ENCODE data around the gene KRT6B. TPM values are rescaled to one million over a fixed set of nuclear protein-coding genes. Genes with fewer than 3 reads are reported as not detected.
"Not testable (repeated sequence)": the region's sequence is repeated elsewhere in the genome, so short reads cannot be mapped to it uniquely, and the experiment has no call there.

Gene KRT6B
- total RNA-seq, 1 experiment from 2014 or later: not detected

DNA sequence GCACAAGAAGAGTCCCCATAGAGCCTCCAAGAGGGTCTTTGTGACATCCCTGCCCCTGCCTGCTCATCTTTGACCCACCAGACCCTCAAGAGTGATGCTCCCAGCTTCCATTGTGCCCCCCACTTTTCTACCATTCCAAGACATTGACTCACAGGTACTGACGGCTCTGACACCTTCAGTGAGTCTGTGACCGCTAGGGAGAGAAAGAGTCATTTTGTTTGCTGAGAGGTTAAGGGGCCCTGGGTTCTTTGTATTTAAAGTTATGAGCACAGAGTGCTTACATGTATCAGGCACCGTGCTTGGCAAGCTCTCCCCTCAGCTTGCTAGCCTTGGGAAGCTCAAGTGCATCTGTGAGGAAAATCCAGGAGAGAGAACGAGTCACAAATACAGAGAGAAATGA, 38.7 kb downstream of the KRT6B start:
- DNase-seq (ENCODE audit: low read depth): no peak

DNA sequence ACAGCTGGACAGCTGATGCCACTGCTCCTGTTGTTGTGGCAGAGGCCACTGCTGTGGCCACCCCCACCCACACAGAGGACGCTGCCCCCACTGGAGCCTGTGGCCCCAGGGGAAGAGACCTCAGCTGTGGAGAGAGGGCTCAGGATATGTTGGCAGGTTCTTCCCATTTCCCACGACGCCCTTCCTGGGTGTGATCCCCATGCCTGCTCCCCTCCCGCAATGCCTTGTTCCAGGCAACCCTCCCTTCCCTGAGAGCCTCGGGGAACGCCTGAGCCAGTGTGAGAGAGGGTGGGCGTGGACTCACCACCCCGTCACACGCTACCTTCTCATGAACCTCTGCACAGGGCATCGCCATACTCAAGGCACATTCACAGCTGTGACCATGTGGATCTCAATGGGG, 40.1 kb downstream of the KRT6B start:
- no peak for DNase-seq (ENCODE audit: low read depth)

- DNase-seq (ENCODE audit: low read depth): not testable (repeated sequence)
These were observed 41.2 kb downstream of the KRT6B start for GRCh38 chr12:52410589-52411248.

DNA sequence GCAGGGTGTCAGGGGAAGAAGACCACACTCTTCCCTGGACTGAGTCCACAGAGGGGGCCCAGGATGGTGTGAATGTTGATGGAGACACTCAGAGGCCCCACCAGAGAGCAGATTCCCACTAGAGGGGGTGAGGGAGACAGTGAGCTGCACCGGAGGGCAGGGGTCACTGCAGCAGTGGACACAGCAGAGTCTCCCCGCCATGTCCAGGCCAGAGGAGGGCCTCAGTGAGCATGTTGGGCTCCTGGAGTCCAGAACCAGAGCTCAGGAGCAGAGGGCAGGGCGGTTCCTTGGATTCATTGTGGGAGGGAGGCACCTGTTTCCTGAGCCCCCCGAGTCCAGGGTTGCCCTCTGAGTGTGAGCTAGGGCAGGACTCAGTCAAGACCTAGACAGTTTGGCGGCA, 44.0 kb downstream of the KRT6B start:
- no peak for DNase-seq (ENCODE audit: low read depth)

- no peak for DNase-seq (ENCODE audit: low read depth)
These were observed 46.0 kb downstream of the KRT6B start, which contains the start of gene KRT82 for GRCh38 chr12:52405922-52406385. Gene KRT82, minus strand, starts transcription at chr12:52406335. Its CDS starts 58 bp downstream, at chr12:52406277.

DNA sequence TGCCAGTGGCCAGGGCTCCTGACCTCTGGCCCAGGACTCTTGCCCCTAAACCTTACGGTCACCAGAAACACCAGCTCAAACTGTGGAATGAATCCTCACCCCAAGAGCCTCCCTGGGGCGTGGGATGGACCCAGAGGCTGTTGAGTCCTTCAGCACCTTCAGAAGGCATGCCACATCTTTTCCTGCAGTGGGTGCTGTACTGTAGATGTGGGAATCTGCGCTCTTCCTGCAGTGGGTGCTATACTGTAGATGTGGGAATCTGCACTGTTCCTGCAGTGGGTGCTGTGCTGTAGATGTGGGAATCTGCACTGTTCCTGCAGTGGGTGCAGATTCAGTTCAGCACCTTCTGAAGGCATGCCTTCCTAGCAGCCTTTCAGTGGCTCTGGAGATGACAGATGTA, 47.0 kb downstream of the KRT6B start:
- no peak for DNase-seq (ENCODE audit: low read depth)

- no peak for DNase-seq (ENCODE audit: low read depth)
These were observed 48.4 kb downstream of the KRT6B start for GRCh38 chr12:52403561-52403960.

DNA sequence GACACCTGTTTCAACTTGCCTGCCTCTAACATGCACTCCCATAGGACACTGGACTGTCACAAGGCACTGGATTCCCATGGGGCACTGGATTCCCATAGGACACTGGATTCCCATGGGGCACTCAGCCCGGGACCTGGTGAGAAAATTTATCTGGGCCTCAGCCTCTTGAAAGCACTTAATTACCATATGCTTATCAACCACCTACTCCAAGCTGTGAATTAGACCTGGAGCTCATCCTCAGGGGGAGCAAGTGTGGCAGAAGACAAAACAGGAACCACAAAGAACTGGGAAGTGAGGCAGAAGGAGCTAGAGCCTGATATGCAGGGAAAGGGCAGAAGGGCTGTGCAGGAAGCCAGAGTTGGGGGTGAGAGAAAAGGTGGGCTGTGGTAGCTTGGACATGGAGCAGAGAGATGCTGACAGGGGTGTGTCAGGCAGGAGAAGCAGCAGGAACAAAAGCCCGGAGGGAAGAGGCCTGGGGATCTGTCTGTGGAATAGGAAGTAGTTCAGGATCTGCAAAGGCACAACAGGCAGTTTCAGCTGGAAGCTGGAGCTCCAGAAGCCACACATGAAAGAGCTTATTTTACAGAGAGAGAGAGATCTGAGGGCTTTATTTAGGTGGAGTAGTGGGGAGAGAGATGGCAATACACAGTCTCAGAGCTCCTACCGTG, 48.9 kb downstream of the KRT6B start:
- no peak for DNase-seq (ENCODE audit: low read depth)

DNA sequence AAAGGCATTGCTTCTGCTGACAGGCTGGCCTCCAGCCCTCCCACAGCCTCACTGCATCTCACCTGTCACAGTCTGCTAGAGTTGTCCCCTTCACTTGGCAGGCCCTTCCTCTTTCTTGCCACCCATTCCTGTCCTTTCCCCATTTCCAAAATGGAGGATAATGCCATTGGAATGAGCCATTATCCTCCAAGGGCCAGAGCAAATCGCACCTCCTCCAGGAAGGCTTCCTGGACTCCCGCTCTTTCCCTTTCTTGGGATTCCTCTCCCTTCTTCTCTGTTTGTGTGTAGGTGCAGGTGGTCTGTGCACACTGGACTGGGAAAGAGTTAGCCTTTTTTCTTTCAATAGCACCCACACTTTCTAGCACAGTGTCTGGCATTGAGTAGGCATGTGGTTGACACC, 49.6 kb downstream of the KRT6B start:
- DNase-seq (ENCODE audit: low read depth): no peak

GRCh38 chr12:52401926-52402325, 50.0 kb downstream of the KRT6B start:
- DNase-seq (ENCODE audit: low read depth): no peak

- DNase-seq (ENCODE audit: low read depth): no peak
These were observed 50.4 kb downstream of the KRT6B start for GRCh38 chr12:52401526-52401925.

DNA sequence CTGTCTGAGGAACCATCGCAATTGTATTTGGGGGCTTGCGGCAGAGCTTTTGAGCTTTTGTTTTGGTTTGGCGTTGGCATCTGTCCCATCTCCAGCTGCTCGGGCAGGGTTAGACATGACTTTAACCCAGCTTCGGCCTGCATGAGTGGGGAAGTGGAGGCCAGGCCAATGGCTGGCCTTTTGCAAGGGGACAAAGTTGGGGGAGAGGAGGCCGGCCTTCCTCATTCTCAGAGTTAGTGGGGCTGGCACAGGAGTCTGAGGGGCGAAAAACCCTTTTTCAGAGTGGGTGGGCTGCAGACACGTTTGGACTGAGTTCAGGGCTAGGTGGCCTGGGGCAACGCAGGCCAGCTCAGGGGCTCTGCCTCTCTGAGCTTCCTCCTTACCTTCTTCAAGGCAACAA, 51.0 kb downstream of the KRT6B start:
- no peak for DNase-seq (ENCODE audit: low read depth)

GRCh38 chr12:52399756-52400155, 52.2 kb downstream of the KRT6B start:
- DNase-seq (ENCODE audit: low read depth): no peak

DNA sequence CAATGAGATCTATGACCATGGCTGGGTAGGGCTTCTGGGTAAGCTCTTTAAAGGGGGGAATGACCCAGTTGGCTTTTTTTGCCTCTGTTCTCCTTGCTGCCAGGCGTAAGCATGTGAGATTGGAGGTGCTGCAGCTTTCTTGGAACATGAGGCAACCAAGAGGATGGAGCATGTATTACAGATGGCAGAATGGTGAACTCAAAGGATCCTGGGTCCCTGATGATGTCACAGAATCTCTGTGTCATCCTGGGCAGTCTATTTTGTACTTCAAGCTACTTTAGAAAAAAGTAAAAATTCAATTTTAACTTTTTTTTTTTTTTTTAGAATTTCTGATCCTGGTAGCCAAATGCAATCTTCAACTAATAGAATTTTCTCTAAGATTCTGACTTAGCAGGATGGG, 53.8 kb downstream of the KRT6B start:
- DNase-seq (ENCODE audit: low read depth): no peak

- no peak for DNase-seq (ENCODE audit: low read depth)
These were observed 55.3 kb downstream of the KRT6B start for GRCh38 chr12:52396656-52397055.

Other genes with a start within 250 kb of the KRT6B start
- 5.5 and 12.2 TPM in 2 replicates for gene KRT7, start 218.9 kb downstream of the KRT6B start, total RNA-seq (2014; rRNA removed; shearing (Covaris generic))
- 0.40 and 0.65 TPM in 2 replicates for gene KRT86, start 177.5 kb downstream of the KRT6B start, total RNA-seq (2014; rRNA removed; shearing (Covaris generic))
- 0.74 and 1.0 TPM in 2 replicates for gene KRT81, start 160.6 kb downstream of the KRT6B start, total RNA-seq (2014; rRNA removed; shearing (Covaris generic))
- not detected in 2 replicates for gene KRT83, start 130.7 kb downstream of the KRT6B start, total RNA-seq (2014; rRNA removed; shearing (Covaris generic))
- gene KRT85, start 84.7 kb downstream of the KRT6B start, total RNA-seq (2014; rRNA removed; shearing (Covaris generic)): 0.80 TPM in 1 of 2 replicates, not detected in the other
- gene KRT84, start 66.5 kb downstream of the KRT6B start, total RNA-seq (2014; rRNA removed; shearing (Covaris generic)): not detected in 2 replicates
- gene KRT82, start 45.8 kb downstream of the KRT6B start, total RNA-seq (2014; rRNA removed; shearing (Covaris generic)): not detected in 2 replicates
- 1.1 and 2.7 TPM in 2 replicates for gene KRT75, start 17.8 kb downstream of the KRT6B start, total RNA-seq (2014; rRNA removed; shearing (Covaris generic))
- not detected in 2 replicates for gene KRT6C, start 21.7 kb upstream of the KRT6B start, total RNA-seq (2014; rRNA removed; shearing (Covaris generic))
- gene KRT6A, start 41.1 kb upstream of the KRT6B start, total RNA-seq (2014; rRNA removed; shearing (Covaris generic)): not detected in 2 replicates
- 0.36 TPM in 1 of 2 replicates, not detected in the other for gene KRT5, start 68.2 kb upstream of the KRT6B start, total RNA-seq (2014; rRNA removed; shearing (Covaris generic))
- gene KRT71, start 101.0 kb upstream of the KRT6B start, total RNA-seq (2014; rRNA removed; shearing (Covaris generic)): not detected in 2 replicates
- not detected in 2 replicates for gene KRT74, start 121.7 kb upstream of the KRT6B start, total RNA-seq (2014; rRNA removed; shearing (Covaris generic))
- not detected in 2 replicates for gene KRT72, start 149.3 kb upstream of the KRT6B start, total RNA-seq (2014; rRNA removed; shearing (Covaris generic))
- not detected in 2 replicates for gene KRT73, start 166.4 kb upstream of the KRT6B start, total RNA-seq (2014; rRNA removed; shearing (Covaris generic))
- gene KRT2, start 200.1 kb upstream of the KRT6B start, total RNA-seq (2014; rRNA removed; shearing (Covaris generic)): 0.03 and 0.40 TPM in 2 replicates
- gene KRT1, start 228.3 kb upstream of the KRT6B start, total RNA-seq (2014; rRNA removed; shearing (Covaris generic)): not detected in 2 replicates

Data from Daoy (cell line).